HepG2 (cell line): Measurements from ENCODE around the gene FAM110A. TPM values are rescaled to one million over a fixed set of nuclear protein-coding genes. Genes with fewer than 3 reads are reported as not detected.
A peak's percentile ranks its signal among the peaks of the same experiment; 100 is the strongest.

ENCODE experiments used
- ATF7 ChIP-seq, 2 experiments: fragments of 450-650 bp in 1 of 2; sonication (generic) in 1 of 2; formaldehyde crosslinking in 1 of 2; IDR thresholded peaks; 2 replicates each; pipeline versions ENCODE4 v1.4.0 to v1.6.1; 2016 to 2020; ENCODE audit warnings: antibody characterized with exemption in 1 of 2, mild to moderate bottlenecking in 1 of 2, missing genetic modification reagents in 1 of 2
- ETV5 ChIP-seq: IDR thresholded peaks from 2 replicates; pipeline ENCODE4 v1.6.1; 2018; ENCODE audit warnings: missing biosample characterization, missing genetic modification reagents, inconsistent platforms, borderline replicate concordance
- HNF4A ChIP-seq: sonication (generic); formaldehyde crosslinking; IDR thresholded peaks from 2 replicates; pipeline ENCODE4 v1.4.0; 2020; ENCODE audit warnings: missing genetic modification reagents
- KAT7 ChIP-seq: IDR thresholded peaks from 2 replicates; pipeline ENCODE4 v1.6.1; 2018; ENCODE audit warnings: borderline replicate concordance, missing compliant biosample characterization
- KLF16 ChIP-seq, 2 experiments: sonication (generic) in 1 of 2; formaldehyde crosslinking in 1 of 2; IDR thresholded peaks; 2 replicates each; pipeline versions ENCODE4 v1.6.1 to v1.8.0; 2016 to 2023; ENCODE audit warnings: missing genetic modification reagents in 2 of 2, missing compliant biosample characterization in 1 of 2
- NFKBIZ ChIP-seq: IDR thresholded peaks from 2 replicates; pipeline ENCODE4 v1.6.1; 2018; ENCODE audit warnings: missing genetic modification reagents, missing compliant biosample characterization
- PAX8 ChIP-seq: sonication (generic); formaldehyde crosslinking; IDR thresholded peaks from 2 replicates; pipeline ENCODE4 v1.8.0; 2022; ENCODE audit warnings: mild to moderate bottlenecking, missing genetic modification reagents, borderline replicate concordance
- SP1 ChIP-seq, 2 experiments: fragments of 450-650 bp in 1 of 2; sonication (generic) in 1 of 2; formaldehyde crosslinking in 1 of 2; IDR thresholded peaks; 2 replicates each; pipeline versions ENCODE4 v1.4.0 to v1.6.1; 2016 to 2020; ENCODE audit warnings: missing genetic modification reagents in 1 of 2
- YEATS2 ChIP-seq: sonication (generic); formaldehyde crosslinking; IDR thresholded peaks from 2 replicates; pipeline ENCODE4 v1.4.0; 2020; ENCODE audit warnings: missing genetic modification reagents, borderline replicate concordance
- ZBTB46 ChIP-seq: sonication (generic); formaldehyde crosslinking; IDR thresholded peaks from 2 replicates; pipeline ENCODE4 v1.4.0; 2020; ENCODE audit warnings: mild to moderate bottlenecking, missing genetic modification reagents, borderline replicate concordance
- ZNF7 ChIP-seq: IDR thresholded peaks from 2 replicates; pipeline ENCODE4 v1.6.1; 2016; ENCODE audit warnings: missing biosample characterization, missing genetic modification reagents
- ZNF777 ChIP-seq: sonication (generic); formaldehyde crosslinking; IDR thresholded peaks from 2 replicates; pipeline ENCODE4 v1.4.0; 2020; ENCODE audit warnings: missing genetic modification reagents
- polyA plus RNA-seq, 8 experiments: library from polyadenylated mRNA; depleted of rRNA in 3 of 8; stranded (reverse) in 7 of 8; unstranded in 1 of 8; fragments of >200 nt; fragmentation: Illumina TruSeq in 4 of 8; extraction: Trizol in 4 of 8; gene quantifications; 2 replicates each; pipeline versions ENCODE4 v1.2.1 to v1.2.3, GENCODE V29; 2011 to 2016; ENCODE audit warnings: low read depth in 4 of 8, missing spikeins in 1 of 8, mixed read lengths in 1 of 8; ENCODE audit not compliant: insufficient read depth in 1 of 8
- total RNA-seq, 5 experiments: library from RNA; depleted of rRNA; stranded (reverse); fragments of >200 nt; fragmentation: Illumina TruSeq; extraction: Trizol; gene quantifications; 2 replicates each; pipeline ENCODE4 v1.2.3, GENCODE V29; 2016; ENCODE audit warnings: low read depth in 1 of 5
- TF ChIP-seq, protein P1 (sequence below): sonication (generic); formaldehyde crosslinking; IDR thresholded peaks from 2 replicates; pipeline ENCODE4 v1.4.0; 2020; ENCODE audit warnings: missing genetic modification reagents
- TF ChIP-seq, protein P2 (sequence below): sonication (generic); formaldehyde crosslinking; IDR thresholded peaks from 2 replicates; pipeline ENCODE4 v1.5.1; 2020; ENCODE audit warnings: mild to moderate bottlenecking, missing genetic modification reagents, moderate library complexity
- TF ChIP-seq, protein P3 (sequence below): sonication (generic); formaldehyde crosslinking; IDR thresholded peaks from 2 replicates; pipeline ENCODE4 v1.4.0; 2020; ENCODE audit warnings: missing genetic modification reagents; ENCODE audit errors: not compliant biosample characterization

FAM110A gene
- total and polyA plus RNA-seq, 2 of the 13 experiments (the other 11 are each of a cell fraction or from before 2014, with no cell fraction given) = 1.9 TPM

GRCh38 chr20:833450-834150 is at the start of gene FAM110A (continued):
- TF ChIP-seq, protein P1, sequence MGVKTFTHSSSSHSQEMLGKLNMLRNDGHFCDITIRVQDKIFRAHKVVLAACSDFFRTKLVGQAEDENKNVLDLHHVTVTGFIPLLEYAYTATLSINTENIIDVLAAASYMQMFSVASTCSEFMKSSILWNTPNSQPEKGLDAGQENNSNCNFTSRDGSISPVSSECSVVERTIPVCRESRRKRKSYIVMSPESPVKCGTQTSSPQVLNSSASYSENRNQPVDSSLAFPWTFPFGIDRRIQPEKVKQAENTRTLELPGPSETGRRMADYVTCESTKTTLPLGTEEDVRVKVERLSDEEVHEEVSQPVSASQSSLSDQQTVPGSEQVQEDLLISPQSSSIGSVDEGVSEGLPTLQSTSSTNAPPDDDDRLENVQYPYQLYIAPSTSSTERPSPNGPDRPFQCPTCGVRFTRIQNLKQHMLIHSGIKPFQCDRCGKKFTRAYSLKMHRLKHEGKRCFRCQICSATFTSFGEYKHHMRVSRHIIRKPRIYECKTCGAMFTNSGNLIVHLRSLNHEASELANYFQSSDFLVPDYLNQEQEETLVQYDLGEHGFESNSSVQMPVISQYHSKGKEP (CRISPR knock-in tag) = no peak
- TF ChIP-seq ETV5 (CRISPR knock-in tag) = peak; percentile 82
- no peak for TF ChIP-seq HNF4A (CRISPR knock-in tag)
- TF ChIP-seq YEATS2 (CRISPR knock-in tag) = peak; percentile 5; the same call in 1 of the 2 replicates
- peak in 1 of 2 experiments; percentile 81; a peak in 2 of 4 replicates for TF ChIP-seq KLF16 (CRISPR knock-in tag; IDR thresholded peaks at IDR 0.05)
- no peak for TF ChIP-seq KAT7 (CRISPR knock-in tag)
- no peak for TF ChIP-seq SP1 (IDR thresholded peaks at IDR 0.05)
- TF ChIP-seq SP1 (CRISPR knock-in tag; IDR thresholded peaks at IDR 0.05) = peak; percentile 64
- peak; percentile 58; the same call in 1 of the 2 replicates for TF ChIP-seq NFKBIZ (CRISPR knock-in tag)
- TF ChIP-seq, protein P2, sequence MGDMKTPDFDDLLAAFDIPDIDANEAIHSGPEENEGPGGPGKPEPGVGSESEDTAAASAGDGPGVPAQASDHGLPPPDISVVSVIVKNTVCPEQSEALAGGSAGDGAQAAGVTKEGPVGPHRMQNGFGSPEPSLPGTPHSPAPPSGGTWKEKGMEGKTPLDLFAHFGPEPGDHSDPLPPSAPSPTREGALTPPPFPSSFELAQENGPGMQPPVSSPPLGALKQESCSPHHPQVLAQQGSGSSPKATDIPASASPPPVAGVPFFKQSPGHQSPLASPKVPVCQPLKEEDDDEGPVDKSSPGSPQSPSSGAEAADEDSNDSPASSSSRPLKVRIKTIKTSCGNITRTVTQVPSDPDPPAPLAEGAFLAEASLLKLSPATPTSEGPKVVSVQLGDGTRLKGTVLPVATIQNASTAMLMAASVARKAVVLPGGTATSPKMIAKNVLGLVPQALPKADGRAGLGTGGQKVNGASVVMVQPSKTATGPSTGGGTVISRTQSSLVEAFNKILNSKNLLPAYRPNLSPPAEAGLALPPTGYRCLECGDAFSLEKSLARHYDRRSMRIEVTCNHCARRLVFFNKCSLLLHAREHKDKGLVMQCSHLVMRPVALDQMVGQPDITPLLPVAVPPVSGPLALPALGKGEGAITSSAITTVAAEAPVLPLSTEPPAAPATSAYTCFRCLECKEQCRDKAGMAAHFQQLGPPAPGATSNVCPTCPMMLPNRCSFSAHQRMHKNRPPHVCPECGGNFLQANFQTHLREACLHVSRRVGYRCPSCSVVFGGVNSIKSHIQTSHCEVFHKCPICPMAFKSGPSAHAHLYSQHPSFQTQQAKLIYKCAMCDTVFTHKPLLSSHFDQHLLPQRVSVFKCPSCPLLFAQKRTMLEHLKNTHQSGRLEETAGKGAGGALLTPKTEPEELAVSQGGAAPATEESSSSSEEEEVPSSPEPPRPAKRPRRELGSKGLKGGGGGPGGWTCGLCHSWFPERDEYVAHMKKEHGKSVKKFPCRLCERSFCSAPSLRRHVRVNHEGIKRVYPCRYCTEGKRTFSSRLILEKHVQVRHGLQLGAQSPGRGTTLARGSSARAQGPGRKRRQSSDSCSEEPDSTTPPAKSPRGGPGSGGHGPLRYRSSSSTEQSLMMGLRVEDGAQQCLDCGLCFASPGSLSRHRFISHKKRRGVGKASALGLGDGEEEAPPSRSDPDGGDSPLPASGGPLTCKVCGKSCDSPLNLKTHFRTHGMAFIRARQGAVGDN (CRISPR knock-in tag) = peak; percentile 92
- TF ChIP-seq ZBTB46 (CRISPR knock-in tag) = no peak
- no peak for TF ChIP-seq PAX8 (CRISPR knock-in tag)
- TF ChIP-seq ZNF7 (CRISPR knock-in tag) = no peak
- peak; percentile 70 for TF ChIP-seq ZNF777
- TF ChIP-seq, protein P3, sequence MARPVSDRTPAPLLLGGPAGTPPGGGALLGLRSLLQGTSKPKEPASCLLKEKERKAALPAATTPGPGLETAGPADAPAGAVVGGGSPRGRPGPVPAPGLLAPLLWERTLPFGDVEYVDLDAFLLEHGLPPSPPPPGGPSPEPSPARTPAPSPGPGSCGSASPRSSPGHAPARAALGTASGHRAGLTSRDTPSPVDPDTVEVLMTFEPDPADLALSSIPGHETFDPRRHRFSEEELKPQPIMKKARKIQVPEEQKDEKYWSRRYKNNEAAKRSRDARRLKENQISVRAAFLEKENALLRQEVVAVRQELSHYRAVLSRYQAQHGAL (CRISPR knock-in tag) = peak; percentile 44
- TF ChIP-seq ATF7 (IDR thresholded peaks at IDR 0.05) = peak; percentile 65
- 0 out of 2 replicates have a peak, but pooled peaks have one; percentile 23 for TF ChIP-seq ATF7 (CRISPR knock-in tag; IDR thresholded peaks at IDR 0.05)
